Measurements from ENCODE around the gene ACVR2B.

DNA sequence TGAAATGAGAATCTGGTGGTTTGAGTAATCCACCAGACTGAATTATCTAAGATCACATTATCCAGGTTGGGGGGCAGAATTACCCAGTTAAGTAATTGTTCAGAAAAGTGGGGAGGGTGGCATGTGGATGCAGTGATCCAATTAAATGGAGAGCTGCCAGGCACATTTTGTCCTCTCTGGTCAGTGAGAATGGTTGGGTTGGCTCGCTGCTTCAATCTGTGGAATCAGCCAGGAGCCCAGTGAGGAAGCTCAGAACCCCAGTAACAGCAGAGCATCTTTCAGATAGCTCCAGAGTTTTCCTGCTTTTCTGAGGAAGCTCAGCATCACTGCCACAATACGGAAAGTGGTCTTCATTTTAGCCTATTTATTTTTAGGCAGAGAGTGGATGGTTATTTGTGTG, 36.1 kb downstream of the ACVR2B start:
- TF ChIP-seq OSR1 (CRISPR knock-in tag; IDR thresholded peaks at IDR 0.05) (no peak), RARB (CRISPR knock-in tag; IDR thresholded peaks at IDR 0.05) (no peak), PPARA (CRISPR knock-in tag; IDR thresholded peaks at IDR 0.05; ENCODE audit: borderline replicate concordance) (no peak), ISL1 (CRISPR knock-in tag; IDR thresholded peaks at IDR 0.05) (no peak), ZFP3 (CRISPR knock-in tag; IDR thresholded peaks at IDR 0.05) (no peak), ZNF8 (CRISPR knock-in tag; IDR thresholded peaks at IDR 0.05) (no peak)

Data from SK-N-SH treated with all-trans-retinoic acid at 6 μM for 48 hours (cell line).